Superior temporal gyrus (tissue), 1 donor: Measurements from ENCODE around the gene LRPAP1.
"Not testable (repeated sequence)": the region's sequence is repeated elsewhere in the genome, so short reads cannot be mapped to it uniquely, and the experiment has no call there.

Source experiments
- DNase-seq: peaks from one replicate; pipeline ENCODE4 v3.0.0-alpha.2; 2016; ENCODE audit errors: extremely low spot score

The LRPAP1 gene

GRCh38 chr4:3560465-3560864, 28.2 kb upstream of the LRPAP1 start:
- DNase-seq, result not testable (repeated sequence)

- not testable (repeated sequence) for DNase-seq
These were observed 27.4 kb upstream of the LRPAP1 start for GRCh38 chr4:3559381-3560290.

GRCh38 chr4:3558514-3558836, 26.3 kb upstream of the LRPAP1 start:
- not testable (repeated sequence) for DNase-seq

GRCh38 chr4:3557676-3558513, 25.7 kb upstream of the LRPAP1 start:
- not testable (repeated sequence) for DNase-seq

- DNase-seq, result not testable (repeated sequence)
These were observed 24.9 kb upstream of the LRPAP1 start for GRCh38 chr4:3557088-3557492.

- DNase-seq, result not testable (repeated sequence)
These were observed 24.1 kb upstream of the LRPAP1 start for GRCh38 chr4:3556244-3556867.

- DNase-seq, result not testable (repeated sequence)
These were observed 23.3 kb upstream of the LRPAP1 start for GRCh38 chr4:3555459-3556070.

GRCh38 chr4:3551366-3551765, 19.1 kb upstream of the LRPAP1 start:
- not testable (repeated sequence) for DNase-seq

- not testable (repeated sequence) for DNase-seq
These were observed 18.6 kb upstream of the LRPAP1 start for GRCh38 chr4:3550792-3551325.

- DNase-seq, result not testable (repeated sequence)
These were observed 17.8 kb upstream of the LRPAP1 start for GRCh38 chr4:3550041-3550440.

- not testable (repeated sequence) for DNase-seq
These were observed 17.4 kb upstream of the LRPAP1 start for GRCh38 chr4:3549694-3550001.

GRCh38 chr4:3548991-3549693, 16.9 kb upstream of the LRPAP1 start:
- DNase-seq, result not testable (repeated sequence)

- DNase-seq, result not testable (repeated sequence)
These were observed 14.5 kb upstream of the LRPAP1 start for GRCh38 chr4:3546721-3547120.

- DNase-seq, result not testable (repeated sequence)
These were observed 13.1 kb upstream of the LRPAP1 start for GRCh38 chr4:3545351-3545750.

GRCh38 chr4:3544259-3545025, 12.2 kb upstream of the LRPAP1 start:
- not testable (repeated sequence) for DNase-seq

- not testable (repeated sequence) for DNase-seq
These were observed 11.2 kb upstream of the LRPAP1 start for GRCh38 chr4:3543415-3543814.

GRCh38 chr4:3538906-3539305, 6.7 kb upstream of the LRPAP1 start:
- not testable (repeated sequence) for DNase-seq

GRCh38 chr4:3535812-3536211, 3.6 kb upstream of the LRPAP1 start:
- not testable (repeated sequence) for DNase-seq

- no peak for DNase-seq
These were observed 1.2 kb upstream of the LRPAP1 start for GRCh38 chr4:3533423-3533820.
